GM18526 (cell line): ENCODE measurements around the gene CREB3L1.

ENCODE experiments used
- POLR2A ChIP-seq: IDR thresholded peaks from 3 replicates; pipeline ENCODE4 v1.6.1; 2011; ENCODE audit not compliant: insufficient read length; ENCODE audit errors: extremely low read depth

The CREB3L1 gene

GRCh38 chr11:46264976-46265375 lies 12.5 kb upstream of the CREB3L1 start:
- no peak for TF ChIP-seq POLR2A

GRCh38 chr11:46265764-46266163 lies 11.7 kb upstream of the CREB3L1 start:
- no peak for TF ChIP-seq POLR2A

GRCh38 chr11:46267930-46268329 lies 9.5 kb upstream of the CREB3L1 start:
- no peak for TF ChIP-seq POLR2A

- no peak for TF ChIP-seq POLR2A
Measured at GRCh38 chr11:46270684-46271083, 6.8 kb upstream of the CREB3L1 start.

- no peak for TF ChIP-seq POLR2A
Measured at GRCh38 chr11:46271407-46271806, 6.1 kb upstream of the CREB3L1 start.

- no peak for TF ChIP-seq POLR2A
Measured at GRCh38 chr11:46271875-46272815, 5.3 kb upstream of the CREB3L1 start.

GRCh38 chr11:46272816-46273427 lies 4.5 kb upstream of the CREB3L1 start:
- no peak for TF ChIP-seq POLR2A

- TF ChIP-seq POLR2A, result no peak
Measured at GRCh38 chr11:46273511-46274205, 3.8 kb upstream of the CREB3L1 start.

GRCh38 chr11:46275964-46276641 lies 1.4 kb upstream of the CREB3L1 start:
- TF ChIP-seq POLR2A, result no peak

- no peak for TF ChIP-seq POLR2A
Measured at GRCh38 chr11:46277313-46277621, 195 bp upstream of the CREB3L1 start.

GRCh38 chr11:46278387-46279125 lies 1.1 kb downstream of the CREB3L1 start:
- TF ChIP-seq POLR2A, result no peak

GRCh38 chr11:46279126-46280099 lies 2.0 kb downstream of the CREB3L1 start:
- no peak for TF ChIP-seq POLR2A

GRCh38 chr11:46280706-46281105 lies 3.2 kb downstream of the CREB3L1 start:
- TF ChIP-seq POLR2A, result no peak
